T-helper 2 cell treated with Interferon-gamma antibody and Interleukin-4, amounts not matched to agents 5 μg/mL and 100 μg/mL, for 36 hours (primary cell): ENCODE data around the gene KLK8.
"Not testable (repeated sequence)": the region's sequence is repeated elsewhere in the genome, so short reads cannot be mapped to it uniquely, and the experiment has no call there.

ENCODE experiments used
- DNase-seq: peaks from one replicate; pipeline ENCODE4 v3.0.0; 2021; ENCODE audit warnings: low spot score
- H3K27ac Mint-ChIP-seq: one replicate; pipeline ENCODE4 v1.8.0; 2021; ENCODE audit warnings: mild to moderate bottlenecking, mixed read lengths
- H3K27me3 Mint-ChIP-seq: one replicate; pipeline ENCODE4 v1.8.0; 2021; ENCODE audit warnings: low read depth, mixed read lengths
- H3K36me3 Mint-ChIP-seq: one replicate; pipeline ENCODE4 v1.8.0; 2021; ENCODE audit warnings: low read depth, mixed read lengths
- H3K4me1 Mint-ChIP-seq: one replicate; pipeline ENCODE4 v1.8.0; 2021; ENCODE audit warnings: low read depth, mixed read lengths
- H3K4me3 Mint-ChIP-seq: one replicate; pipeline ENCODE4 v1.8.0; 2022; ENCODE audit warnings: mild to moderate bottlenecking, moderate library complexity, mixed read lengths
- H3K9me3 Mint-ChIP-seq: one replicate; pipeline ENCODE4 v1.8.0; 2021; ENCODE audit warnings: mixed read lengths

The KLK8 gene

DNA sequence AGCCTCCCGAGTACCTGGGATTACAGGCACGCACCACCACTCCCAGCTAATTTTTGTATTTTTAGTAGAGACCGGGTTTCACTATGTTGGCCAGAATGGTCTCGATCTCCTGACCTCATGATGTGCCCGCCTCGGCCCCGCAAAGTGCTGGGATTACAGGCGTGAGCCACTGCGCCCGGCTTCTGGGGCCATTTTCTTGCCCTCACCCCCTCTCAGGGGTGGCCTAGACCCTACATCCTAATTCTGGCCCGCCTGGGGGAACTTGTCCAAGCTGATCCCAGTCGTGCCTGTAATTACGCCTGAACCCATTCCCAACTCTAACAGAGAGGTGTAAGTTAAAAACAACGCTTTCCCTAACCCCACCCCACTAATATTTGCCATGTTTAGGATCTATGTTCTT is 17.0 kb downstream of the KLK8 start:
- peaks cover 12% of the 10 kb centered on the region for H3K27me3 Mint-ChIP-seq
- H3K27ac Mint-ChIP-seq, H3K36me3 Mint-ChIP-seq, DNase-seq, H3K4me3 Mint-ChIP-seq, H3K4me1 Mint-ChIP-seq, H3K9me3 Mint-ChIP-seq: not testable (repeated sequence)

DNA sequence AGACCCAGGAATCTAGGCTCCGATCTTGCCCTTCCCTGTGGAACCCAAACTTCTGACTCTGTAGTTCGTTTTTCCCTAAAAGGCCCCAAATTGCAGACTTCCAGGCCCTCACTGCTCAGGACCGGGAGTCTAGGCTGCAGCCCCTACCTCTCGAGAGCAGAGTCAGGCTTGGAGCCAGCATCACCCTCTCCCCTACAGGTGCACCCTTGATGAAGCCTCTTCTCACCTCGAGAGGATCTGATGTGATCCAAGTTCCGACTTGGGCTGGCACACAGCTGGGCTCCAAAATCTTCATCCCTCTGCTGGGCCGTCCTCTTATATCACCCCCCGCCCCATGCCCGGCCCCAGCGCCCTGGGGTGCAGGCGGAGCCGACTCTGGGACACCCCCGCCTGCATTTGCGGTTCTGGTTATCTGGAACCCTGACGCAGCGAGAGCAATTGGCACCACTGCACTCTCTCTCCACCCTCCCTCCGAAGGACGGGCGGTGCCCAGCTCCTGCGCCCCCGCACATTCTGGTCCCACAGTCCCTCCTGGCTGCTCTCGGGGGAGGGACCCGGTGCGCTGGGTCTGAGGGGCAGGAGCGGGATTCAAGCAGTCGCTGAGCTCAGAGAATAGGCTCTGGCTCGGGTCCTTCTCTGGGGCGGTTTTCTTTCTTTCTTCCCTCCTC is 17.6 kb downstream of the KLK8 start, which contains the start of gene KLK7:
Gene KLK7 (minus strand): TSS at position 293 of the 668 bp plus-strand sequence. CDS start 1,518 bp downstream, outside the sequence.
- H3K36me3 Mint-ChIP-seq = no peaks in the 10 kb centered on the region
- DNase-seq = no peak
- no peak within 1 kb of the TSS for H3K27ac Mint-ChIP-seq
- no peaks in the 10 kb centered on the region for H3K4me1 Mint-ChIP-seq
- H3K27me3 Mint-ChIP-seq = peaks cover 13% of the 10 kb centered on the region
- H3K9me3 Mint-ChIP-seq = no peaks in the 10 kb centered on the region
- no peak within 1 kb of the TSS for H3K4me3 Mint-ChIP-seq

DNA sequence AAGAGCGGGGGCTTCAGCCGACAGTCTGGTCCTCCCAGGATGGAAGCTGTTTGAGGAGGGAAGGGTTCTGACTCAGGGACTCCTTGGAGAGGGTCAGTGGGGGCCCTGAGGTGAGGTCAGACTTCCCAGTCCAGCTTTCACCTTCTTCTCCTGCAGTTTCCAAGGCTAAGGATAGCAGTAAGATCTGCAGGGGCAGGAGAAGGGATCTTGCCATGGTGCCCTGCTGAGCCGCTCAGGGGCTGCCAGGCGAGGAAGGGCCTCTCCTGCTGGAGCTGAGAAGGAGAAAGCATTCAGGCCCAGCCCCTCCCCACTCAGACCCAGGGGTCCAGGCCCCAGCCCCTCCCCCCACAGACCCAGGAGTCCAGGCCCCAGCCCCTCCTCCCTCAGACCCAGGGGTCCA is 19.2 kb downstream of the KLK8 start:
- Mint-ChIP-seq H3K4me3 (no peak overlapping the region), H3K4me1 (no peaks in the 10 kb centered on the region), H3K27ac (no peak overlapping the region), H3K36me3 (no peaks in the 10 kb centered on the region), H3K9me3 (no peaks in the 10 kb centered on the region), H3K27me3 (peaks cover 13% of the 10 kb centered on the region)
- no peak for DNase-seq

DNA sequence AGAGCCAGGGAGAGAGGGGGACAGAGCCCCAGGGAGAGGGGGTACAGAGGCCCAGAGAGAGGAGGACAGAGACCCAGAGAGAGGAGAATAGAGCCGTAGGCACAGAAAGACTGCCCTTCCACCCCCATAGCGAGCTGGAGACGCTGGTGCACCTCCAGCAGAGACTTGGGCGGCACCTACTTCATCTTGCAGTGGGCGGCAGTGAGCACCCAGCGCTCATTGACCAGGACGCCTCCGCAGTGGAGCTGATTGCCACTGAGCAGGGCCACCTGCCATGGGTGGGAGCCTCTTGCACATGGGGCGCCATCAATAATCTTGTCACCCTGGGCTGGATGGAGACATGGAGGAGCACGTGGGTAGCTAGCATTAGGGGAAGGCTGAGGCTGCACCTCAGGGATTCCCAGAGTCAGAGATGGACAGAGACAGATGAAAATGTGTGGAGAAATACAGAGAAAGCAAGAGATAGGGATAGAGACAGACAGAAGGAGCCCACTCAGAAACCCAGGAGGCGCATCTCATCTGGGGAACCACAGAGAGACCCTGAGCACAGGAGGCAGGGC is 19.7 kb downstream of the KLK8 start:
- H3K27ac Mint-ChIP-seq = no peak overlapping the region
- H3K9me3 Mint-ChIP-seq = no peaks in the 10 kb centered on the region
- no peak overlapping the region for H3K4me3 Mint-ChIP-seq
- no peaks in the 10 kb centered on the region for H3K36me3 Mint-ChIP-seq
- no peaks in the 10 kb centered on the region for H3K4me1 Mint-ChIP-seq
- H3K27me3 Mint-ChIP-seq = peaks cover 12% of the 10 kb centered on the region
- no peak for DNase-seq

DNA sequence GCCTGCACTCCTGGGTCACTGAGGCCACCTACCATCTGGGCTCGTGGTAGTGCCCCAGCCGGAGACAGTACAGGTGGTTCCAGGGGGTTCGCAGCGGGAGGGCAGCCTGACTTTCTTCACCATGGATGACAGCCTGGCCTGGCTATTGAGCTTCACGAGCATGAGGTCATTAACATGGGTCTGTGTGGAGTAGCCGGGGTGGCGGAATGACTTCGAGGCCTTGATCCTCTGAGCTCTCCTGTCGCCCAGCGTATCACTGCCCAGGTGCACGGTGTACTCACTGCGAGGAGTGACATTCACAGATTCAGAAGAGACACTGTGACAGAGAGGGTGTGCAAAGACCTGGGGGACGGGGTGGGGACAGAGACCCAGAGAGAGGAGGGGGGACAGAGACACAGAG is 21.2 kb downstream of the KLK8 start:
- Mint-ChIP-seq H3K36me3 (no peaks in the 10 kb centered on the region), H3K4me1 (no peaks in the 10 kb centered on the region), H3K27ac (no peak overlapping the region), H3K4me3 (no peak overlapping the region), H3K9me3 (no peaks in the 10 kb centered on the region), H3K27me3 (peaks cover 11% of the 10 kb centered on the region)
- DNase-seq = no peak

DNA sequence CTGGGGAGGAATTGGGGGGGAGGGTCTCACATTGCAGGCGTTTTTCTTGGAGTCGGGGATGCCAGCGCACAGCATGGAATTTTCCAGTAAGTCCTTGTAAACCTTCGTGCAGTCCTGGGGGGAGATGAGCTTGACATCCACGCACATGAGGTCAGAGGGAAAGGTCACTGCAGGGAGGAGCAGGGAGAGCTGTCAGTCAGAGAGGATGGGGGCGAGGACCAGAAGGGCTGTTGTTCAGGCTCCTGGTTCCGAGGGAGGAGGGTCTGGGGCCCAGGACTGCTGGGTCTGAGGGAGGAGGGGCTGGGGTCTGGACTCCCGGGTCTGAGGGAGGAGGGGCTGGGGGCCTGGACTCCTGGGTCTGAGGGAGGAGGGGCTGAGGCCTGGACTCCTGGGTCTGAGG is 21.6 kb downstream of the KLK8 start:
- no peak overlapping the region for H3K27ac Mint-ChIP-seq
- H3K36me3 Mint-ChIP-seq = no peaks in the 10 kb centered on the region
- DNase-seq = no peak
- peaks cover 8% of the 10 kb centered on the region for H3K27me3 Mint-ChIP-seq
- H3K4me1 Mint-ChIP-seq = no peaks in the 10 kb centered on the region
- no peaks in the 10 kb centered on the region for H3K9me3 Mint-ChIP-seq
- H3K4me3 Mint-ChIP-seq = no peak overlapping the region

DNA sequence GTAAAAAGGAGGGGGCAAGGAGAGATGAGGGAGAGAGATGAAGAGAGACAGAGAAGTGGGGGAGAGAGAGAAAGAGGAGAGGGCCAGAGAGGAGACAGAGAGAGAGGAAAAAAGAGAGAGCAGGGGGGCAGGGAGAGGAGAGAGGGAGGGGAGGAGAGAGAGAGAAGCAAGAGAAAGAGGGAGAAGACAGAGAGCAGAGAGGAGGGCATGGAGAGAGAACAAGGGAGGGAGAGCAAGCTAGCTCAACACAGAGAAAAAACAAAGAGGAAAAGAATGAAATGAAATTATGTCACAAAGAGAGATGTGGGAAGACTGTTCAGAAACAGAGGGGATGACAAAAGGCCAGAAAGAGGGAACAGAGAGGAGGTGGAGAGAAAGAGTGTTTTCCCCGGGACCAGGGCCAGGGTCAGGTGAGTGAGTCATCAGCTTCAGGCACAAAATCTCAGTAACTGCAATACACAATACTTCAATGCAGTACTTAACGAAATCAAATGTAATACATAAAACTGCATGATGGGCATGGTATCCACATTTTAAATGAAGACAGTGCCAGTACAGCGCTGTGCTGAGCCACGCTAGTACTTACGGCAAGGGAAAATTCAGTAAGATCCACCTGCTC is 22.5 kb downstream of the KLK8 start:
- Mint-ChIP-seq H3K27me3 (peaks cover 10% of the 10 kb centered on the region), H3K27ac (peak overlapping the region; percentile 39), H3K9me3 (no peaks in the 10 kb centered on the region), H3K4me3 (no peak overlapping the region), H3K4me1 (no peaks in the 10 kb centered on the region), H3K36me3 (no peaks in the 10 kb centered on the region)
- no peak for DNase-seq

DNA sequence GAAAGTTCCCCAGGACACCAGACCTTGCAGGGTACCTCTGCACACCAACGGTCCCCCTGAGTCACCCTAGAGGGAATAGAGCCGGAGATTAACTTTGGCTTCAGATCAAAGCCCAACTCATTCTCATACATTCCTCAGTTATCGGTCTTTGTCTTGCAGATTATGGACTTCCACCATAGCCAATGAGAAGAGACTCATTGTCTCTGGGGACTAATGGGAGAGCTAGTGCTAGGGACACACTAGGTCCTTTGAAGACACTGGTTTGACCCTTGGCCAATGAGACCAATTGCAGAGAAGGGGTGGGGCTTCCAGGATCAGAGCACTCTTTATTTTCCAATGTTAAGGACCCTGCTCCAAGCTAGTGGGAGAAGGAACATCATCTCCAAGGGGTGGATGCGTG is 23.8 kb downstream of the KLK8 start:
- H3K27me3 Mint-ChIP-seq = peaks cover 10% of the 10 kb centered on the region

DNA sequence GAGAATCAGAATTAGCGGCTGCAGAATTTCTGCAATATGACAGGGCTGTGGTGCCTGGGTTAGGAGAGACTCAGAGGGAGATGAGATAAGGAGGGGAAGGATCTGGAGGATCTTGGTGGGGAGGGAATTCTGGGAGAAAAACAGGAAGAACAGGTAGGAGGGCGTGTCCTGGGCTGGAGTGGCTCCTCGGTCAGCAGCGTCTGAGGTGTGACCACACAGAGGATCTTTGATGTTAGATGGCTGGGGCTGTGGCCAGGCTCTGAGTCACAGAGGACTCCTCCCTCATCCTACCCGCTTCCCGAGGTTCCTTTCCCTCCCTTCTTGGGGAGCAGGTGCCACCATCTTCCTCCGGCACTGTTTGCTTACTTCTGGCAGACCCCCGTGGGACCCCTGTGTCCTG is 25.6 kb downstream of the KLK8 start:
- H3K4me3 Mint-ChIP-seq = no peak overlapping the region
- no peak for DNase-seq
- peaks cover 7% of the 10 kb centered on the region for H3K27me3 Mint-ChIP-seq
- H3K4me1 Mint-ChIP-seq = no peaks in the 10 kb centered on the region
- no peaks in the 10 kb centered on the region for H3K9me3 Mint-ChIP-seq
- no peaks in the 10 kb centered on the region for H3K36me3 Mint-ChIP-seq
- no peak overlapping the region for H3K27ac Mint-ChIP-seq

More for the DNA sequence above, 23.8 kb downstream of the KLK8 start:
- Mint-ChIP-seq H3K4me1 (no peaks in the 10 kb centered on the region), H3K4me3 (no peak overlapping the region), H3K27ac (no peak overlapping the region), H3K36me3 (no peaks in the 10 kb centered on the region), H3K9me3 (no peaks in the 10 kb centered on the region)
- DNase-seq = no peak

DNA sequence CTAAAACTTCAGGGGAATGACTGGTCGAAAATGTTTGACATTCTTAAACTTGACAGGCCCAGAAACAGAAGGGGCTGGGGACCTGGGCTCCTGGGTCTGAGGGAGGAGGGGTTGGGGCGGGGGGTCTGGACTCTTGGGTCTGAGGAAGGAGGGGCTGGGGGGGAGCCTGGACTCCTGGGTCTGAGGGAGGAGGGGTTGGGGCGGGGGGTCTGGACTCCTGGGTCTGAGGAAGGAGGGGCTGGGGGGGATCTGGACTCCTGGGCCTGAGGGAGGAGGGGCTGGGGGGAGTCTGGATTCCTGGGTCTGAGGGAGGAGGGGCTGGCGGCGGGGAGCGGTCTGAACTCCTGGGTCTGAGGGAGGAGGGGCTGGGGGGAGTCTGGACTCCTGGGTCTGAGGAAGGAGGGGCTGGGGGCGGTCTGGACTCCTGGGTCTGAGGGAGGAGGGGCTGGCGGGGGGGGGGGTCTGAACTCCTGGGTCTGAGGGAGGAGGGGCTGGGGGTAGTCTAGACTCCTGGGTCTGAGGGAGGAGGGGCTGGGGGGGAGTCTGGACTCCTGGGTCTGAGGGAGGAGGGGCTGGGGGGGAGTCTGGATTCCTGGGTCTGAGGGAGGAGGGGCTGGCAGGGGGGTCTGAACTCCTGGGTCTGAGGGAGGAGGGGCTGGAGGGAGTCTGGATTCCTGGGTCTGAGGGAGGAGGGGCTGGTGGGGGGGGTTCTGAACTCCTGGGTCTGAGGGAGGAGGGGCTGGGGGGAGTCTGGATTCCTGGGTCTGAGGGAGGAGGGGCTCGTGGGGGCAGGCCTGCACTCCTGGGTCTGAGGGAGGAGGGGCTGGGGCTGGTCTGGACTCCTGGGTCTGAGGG is 26.5 kb downstream of the KLK8 start:
- Mint-ChIP-seq H3K36me3 (no peaks in the 10 kb centered on the region), H3K4me1 (no peaks in the 10 kb centered on the region), H3K9me3 (no peaks in the 10 kb centered on the region), H3K27me3 (peaks cover 7% of the 10 kb centered on the region), H3K27ac (no peak overlapping the region), H3K4me3 (no peak overlapping the region)
- no peak for DNase-seq

DNA sequence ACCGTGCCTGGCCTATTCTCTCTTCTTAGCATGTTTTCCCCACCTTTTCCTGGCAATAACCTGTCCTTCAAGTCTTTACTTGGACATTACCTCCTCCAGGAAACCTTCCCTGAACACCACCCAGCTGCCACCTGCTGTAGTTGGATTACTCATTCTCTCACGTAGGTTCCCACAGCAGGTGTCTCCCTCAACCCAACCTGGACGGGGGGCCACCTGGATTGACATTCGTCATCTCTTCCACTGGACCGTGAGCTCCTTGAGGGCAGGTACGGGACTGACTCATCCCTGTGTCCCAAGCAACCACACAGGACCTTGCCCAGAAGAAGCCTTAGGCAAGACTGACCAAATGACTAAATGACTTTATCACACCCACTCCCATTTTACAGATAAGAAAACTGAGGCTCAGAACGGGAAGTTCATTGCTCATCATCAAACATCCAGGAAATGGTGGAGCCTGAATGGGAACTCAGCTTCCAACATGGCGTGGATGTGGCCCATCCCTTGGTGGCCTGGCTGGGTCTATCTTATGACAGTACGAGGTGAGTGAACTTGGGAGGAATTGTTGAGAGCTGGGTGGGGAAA is 28.5 kb downstream of the KLK8 start:
- Mint-ChIP-seq H3K4me1 (no peaks in the 10 kb centered on the region), H3K4me3 (no peak overlapping the region), H3K9me3 (no peaks in the 10 kb centered on the region), H3K36me3 (no peaks in the 10 kb centered on the region), H3K27ac (no peak overlapping the region), H3K27me3 (peaks cover 4% of the 10 kb centered on the region)
- DNase-seq = no peak

DNA sequence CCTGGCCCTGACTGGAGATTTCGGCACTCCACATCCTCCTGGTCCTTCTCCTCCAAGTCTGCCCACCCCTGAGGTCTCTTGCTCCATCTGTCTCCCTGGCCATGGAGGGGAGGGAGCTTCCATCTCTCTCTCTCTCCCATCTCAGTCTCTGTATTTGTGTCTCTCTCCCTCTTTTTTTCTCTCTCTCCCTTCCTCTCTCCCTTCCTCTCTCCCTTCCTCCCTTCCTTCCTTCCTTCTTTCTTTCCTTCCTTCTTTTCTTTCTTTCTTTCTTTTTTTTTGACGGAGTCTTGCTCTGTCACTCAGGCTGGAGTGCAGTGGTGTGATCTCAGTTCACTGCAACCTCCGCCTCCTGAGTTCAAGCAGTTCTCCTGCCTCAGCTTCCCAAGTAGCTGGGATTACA is 31.6 kb downstream of the KLK8 start:
- not testable (repeated sequence) for H3K4me1 Mint-ChIP-seq, DNase-seq, H3K4me3 Mint-ChIP-seq, H3K27me3 Mint-ChIP-seq, H3K36me3 Mint-ChIP-seq, H3K9me3 Mint-ChIP-seq, H3K27ac Mint-ChIP-seq

DNA sequence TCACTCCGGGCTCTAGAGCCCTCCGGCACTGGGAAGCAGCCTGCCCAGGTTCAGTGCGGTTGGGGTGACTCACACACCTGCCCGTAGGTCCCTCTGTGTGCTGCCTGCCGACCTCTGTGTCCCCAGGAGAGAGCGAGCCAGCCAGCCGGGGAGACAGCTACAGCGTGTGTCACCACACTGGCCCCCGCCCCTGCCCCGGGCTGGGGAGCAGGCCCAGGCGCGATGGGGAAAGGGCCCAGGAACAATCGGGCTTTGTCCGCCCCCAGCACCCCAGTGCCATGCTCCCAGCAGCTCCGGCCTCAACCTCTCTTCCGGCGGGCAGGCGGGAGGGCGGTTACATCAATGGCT is 32.0 kb downstream of the KLK8 start, which contains the start of gene KLK6:
Gene KLK6 (minus strand): TSS at position 179 of the 348 bp plus-strand sequence. CDS start 1,487 bp downstream, outside the sequence.
- Mint-ChIP-seq H3K27me3 (peaks cover under 1% of the 10 kb centered on the region), H3K4me1 (no peaks in the 10 kb centered on the region), H3K36me3 (no peaks in the 10 kb centered on the region), H3K27ac (no peak within 1 kb of the TSS), H3K4me3 (no peak within 1 kb of the TSS), H3K9me3 (no peaks in the 10 kb centered on the region)
- DNase-seq = no peak
